ENCODE data around the gene ZBTB49. TPM values are rescaled to one million over a fixed set of nuclear protein-coding genes. Genes with fewer than 3 reads are reported as not detected.
"Not testable (repeated sequence)": the region's sequence is repeated elsewhere in the genome, so short reads cannot be mapped to it uniquely, and the experiment has no call there.

ZBTB49 gene
- total RNA-seq, 1 experiment from 2014 or later = 5.6 TPM

- ATAC-seq (no peak), DNase-seq (ENCODE audit: low spot score) (no peak)
- TF ChIP-seq NR2C2 (CRISPR knock-in tag; IDR thresholded peaks at IDR 0.05) (no peak), ZNF138 (CRISPR knock-in tag; conservative IDR thresholded peaks at IDR 0.05) (no peak), HMGA2 (CRISPR knock-in tag; IDR thresholded peaks at IDR 0.05) (no peak), USF2 (CRISPR knock-in tag; IDR thresholded peaks at IDR 0.05) (no peak), ZNF416 (CRISPR knock-in tag; IDR thresholded peaks at IDR 0.05) (no peak)
- TF ChIP-seq, protein P1, sequence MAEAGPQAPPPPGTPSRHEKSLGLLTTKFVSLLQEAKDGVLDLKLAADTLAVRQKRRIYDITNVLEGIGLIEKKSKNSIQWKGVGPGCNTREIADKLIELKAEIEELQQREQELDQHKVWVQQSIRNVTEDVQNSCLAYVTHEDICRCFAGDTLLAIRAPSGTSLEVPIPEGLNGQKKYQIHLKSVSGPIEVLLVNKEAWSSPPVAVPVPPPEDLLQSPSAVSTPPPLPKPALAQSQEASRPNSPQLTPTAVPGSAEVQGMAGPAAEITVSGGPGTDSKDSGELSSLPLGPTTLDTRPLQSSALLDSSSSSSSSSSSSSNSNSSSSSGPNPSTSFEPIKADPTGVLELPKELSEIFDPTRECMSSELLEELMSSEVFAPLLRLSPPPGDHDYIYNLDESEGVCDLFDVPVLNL (CRISPR knock-in tag; IDR thresholded peaks at IDR 0.05; ENCODE audit: borderline replicate concordance, low read depth) = no peak
- TF ChIP-seq, protein P2, sequence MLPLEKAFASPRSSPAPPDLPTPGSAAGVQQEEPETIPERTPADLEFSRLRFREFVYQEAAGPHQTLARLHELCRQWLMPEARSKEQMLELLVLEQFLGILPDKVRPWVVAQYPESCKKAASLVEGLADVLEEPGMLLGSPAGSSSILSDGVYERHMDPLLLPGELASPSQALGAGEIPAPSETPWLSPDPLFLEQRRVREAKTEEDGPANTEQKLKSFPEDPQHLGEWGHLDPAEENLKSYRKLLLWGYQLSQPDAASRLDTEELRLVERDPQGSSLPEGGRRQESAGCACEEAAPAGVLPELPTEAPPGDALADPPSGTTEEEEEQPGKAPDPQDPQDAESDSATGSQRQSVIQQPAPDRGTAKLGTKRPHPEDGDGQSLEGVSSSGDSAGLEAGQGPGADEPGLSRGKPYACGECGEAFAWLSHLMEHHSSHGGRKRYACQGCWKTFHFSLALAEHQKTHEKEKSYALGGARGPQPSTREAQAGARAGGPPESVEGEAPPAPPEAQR (CRISPR knock-in tag; IDR thresholded peaks at IDR 0.05) = no peak
- Mint-ChIP-seq H3K4me1 (no peaks in the 10 kb centered on the region), H3K27me3 (ENCODE audit: low read depth) (peaks cover 13% of the 10 kb centered on the region), H3K27ac (no peak overlapping the region), H3K9me3 (peaks cover 5% of the 10 kb centered on the region; the same call in 1 of the 2 replicates), H3K36me3 (no peaks in the 10 kb centered on the region), H3K4me3 (no peak overlapping the region)
- ChIA-PET POLR2A (no interaction called here), CTCF (no interaction called here)
Measured at GRCh38 chr4:4254666-4255065, 35.4 kb upstream of the ZBTB49 start.

DNA sequence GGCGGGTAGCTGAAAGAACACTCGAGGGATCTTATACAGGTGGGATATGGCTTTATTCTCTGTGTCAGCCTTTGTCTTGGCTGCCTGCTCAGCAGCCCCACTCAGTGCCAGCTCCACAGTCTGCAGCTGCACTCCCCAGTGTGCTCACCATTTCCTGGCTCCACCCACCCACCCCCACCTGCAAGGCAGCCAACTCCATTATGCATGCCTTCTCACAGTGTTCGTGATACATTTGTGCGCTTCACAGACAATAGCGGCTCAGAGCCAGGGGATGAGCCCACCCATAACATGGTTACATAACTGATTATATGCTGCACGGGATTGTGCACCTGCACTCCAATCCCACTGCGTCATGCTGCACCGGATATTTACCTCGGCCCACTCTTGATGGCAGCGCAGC, 33.3 kb upstream of the ZBTB49 start:
- H3K4me1 Mint-ChIP-seq = no peaks in the 10 kb centered on the region
- H3K36me3 Mint-ChIP-seq = no peaks in the 10 kb centered on the region
- H3K27me3 Mint-ChIP-seq (ENCODE audit: low read depth) = peaks cover 5% of the 10 kb centered on the region; the same call in 1 of the 2 replicates
- DNase-seq (ENCODE audit: low spot score) (no peak), ATAC-seq (peak; percentile 74)
- H3K4me3 Mint-ChIP-seq = no peak overlapping the region
- POLR2A ChIA-PET = no interaction called here
- TF ChIP-seq ZNF138 (CRISPR knock-in tag; conservative IDR thresholded peaks at IDR 0.05) = no peak
- no peak for TF ChIP-seq GRHL2 (CRISPR knock-in tag; IDR thresholded peaks at IDR 0.05; ENCODE audit: insufficient replicate concordance, severe bottlenecking)
- no peak for TF ChIP-seq ERG (CRISPR knock-in tag; IDR thresholded peaks at IDR 0.05)
- TF ChIP-seq, protein P3, sequence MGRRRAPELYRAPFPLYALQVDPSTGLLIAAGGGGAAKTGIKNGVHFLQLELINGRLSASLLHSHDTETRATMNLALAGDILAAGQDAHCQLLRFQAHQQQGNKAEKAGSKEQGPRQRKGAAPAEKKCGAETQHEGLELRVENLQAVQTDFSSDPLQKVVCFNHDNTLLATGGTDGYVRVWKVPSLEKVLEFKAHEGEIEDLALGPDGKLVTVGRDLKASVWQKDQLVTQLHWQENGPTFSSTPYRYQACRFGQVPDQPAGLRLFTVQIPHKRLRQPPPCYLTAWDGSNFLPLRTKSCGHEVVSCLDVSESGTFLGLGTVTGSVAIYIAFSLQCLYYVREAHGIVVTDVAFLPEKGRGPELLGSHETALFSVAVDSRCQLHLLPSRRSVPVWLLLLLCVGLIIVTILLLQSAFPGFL (CRISPR knock-in tag; IDR thresholded peaks at IDR 0.05; ENCODE audit: borderline replicate concordance) = no peak
- TF ChIP-seq RELA (CRISPR knock-in tag; IDR thresholded peaks at IDR 0.05; ENCODE audit: borderline replicate concordance) = no peak
- no peak for TF ChIP-seq ZNF121 (CRISPR knock-in tag; IDR thresholded peaks at IDR 0.05)
- H3K9me3 Mint-ChIP-seq = peaks cover 5% of the 10 kb centered on the region; the same call in 1 of the 2 replicates
- H3K27ac Mint-ChIP-seq = no peak overlapping the region
- CTCF ChIA-PET = interaction anchor here (0.6 to 0.8 kb wide), 3 partner anchors 9 to 285 kb away, joined by 3 to 4 read pairs (median 3); partner anchors contain the start of genes STX18 and TMEM128

DNA sequence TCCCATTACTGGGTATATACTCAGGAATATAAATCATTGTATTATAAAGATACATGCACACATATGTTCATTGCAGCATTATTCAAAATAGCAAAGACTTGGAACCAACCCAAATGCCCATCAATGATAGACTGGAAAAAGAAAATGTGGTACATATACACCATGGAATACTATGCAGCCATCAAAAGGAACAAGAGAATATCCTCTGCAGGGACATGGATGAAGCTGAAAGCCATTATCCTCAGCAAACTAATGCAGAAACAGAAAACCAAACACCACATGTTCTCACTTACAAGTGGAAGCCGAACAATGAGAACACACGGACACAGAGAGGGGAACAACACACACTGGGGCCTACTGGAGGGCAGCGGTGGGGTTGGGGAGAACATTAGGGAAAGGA, 32.3 kb upstream of the ZBTB49 start:
- POLR2A ChIA-PET; H3K36me3 Mint-ChIP-seq; H3K4me1 Mint-ChIP-seq; CTCF ChIA-PET; H3K9me3 Mint-ChIP-seq; H3K27ac Mint-ChIP-seq; H3K4me3 Mint-ChIP-seq; DNase-seq (ENCODE audit: low spot score); H3K27me3 Mint-ChIP-seq (ENCODE audit: low read depth); ATAC-seq: not testable (repeated sequence)
